HepG2 (cell line): Measurements from ENCODE around the gene SNX2. TPM values are rescaled to one million over a fixed set of nuclear protein-coding genes. Genes with fewer than 3 reads are reported as not detected.

ENCODE experiments used
- AGO1 ChIP-seq: fragments of 200-400 bp; formaldehyde crosslinking; IDR thresholded peaks from 2 replicates; pipeline ENCODE4 v1.6.1; 2017; ENCODE audit warnings: mild to moderate bottlenecking, low read depth, low read length, moderate library complexity; ENCODE audit not compliant: poor library complexity, severe bottlenecking
- BRD4 ChIP-seq: sonication (generic); formaldehyde crosslinking; IDR thresholded peaks from 2 replicates; pipeline ENCODE4 v1.4.0; 2020; ENCODE audit warnings: missing genetic modification reagents
- FOXA1 ChIP-seq, 2 experiments: fragments of 450-650 bp in 1 of 2; sonication (generic) in 1 of 2; formaldehyde crosslinking in 1 of 2; IDR thresholded peaks; 2 replicates each; pipeline versions ENCODE4 v1.4.0 to v1.6.1; 2016 to 2020; ENCODE audit warnings: missing genetic modification reagents in 1 of 2
- FOXK1 ChIP-seq: sonication (generic); formaldehyde crosslinking; IDR thresholded peaks from 2 replicates; pipeline ENCODE4 v1.4.0; 2020; ENCODE audit warnings: low read depth, missing genetic modification reagents, borderline replicate concordance
- MIXL1 ChIP-seq: IDR thresholded peaks from 2 replicates; pipeline ENCODE4 v1.6.1; 2016
- NKX3-1 ChIP-seq: sonication (generic); formaldehyde crosslinking; IDR thresholded peaks from 2 replicates; pipeline ENCODE4 v1.5.0; 2020; ENCODE audit warnings: missing genetic modification reagents
- NR2C2 ChIP-seq: sonication (generic); formaldehyde crosslinking; IDR thresholded peaks from 2 replicates; pipeline ENCODE4 v1.4.0; 2020; ENCODE audit warnings: missing genetic modification reagents, mild to moderate bottlenecking, moderate library complexity, borderline replicate concordance
- SOX13 ChIP-seq, 3 experiments: fragments of 450-650 bp in 1 of 3; sonication (generic) in 1 of 3; formaldehyde crosslinking in 1 of 3; IDR thresholded peaks in 2 of 3; conservative IDR thresholded peaks in 1 of 3; 2 replicates each; pipeline versions ENCODE4 v1.5.0 to v1.6.1; 2016 to 2020; ENCODE audit warnings: antibody characterized with exemption in 1 of 3, mild to moderate bottlenecking in 1 of 3, missing compliant biosample characterization in 1 of 3, missing genetic modification reagents in 1 of 3, moderate library complexity in 1 of 3
- STAT5B ChIP-seq: sonication (generic); formaldehyde crosslinking; IDR thresholded peaks from 2 replicates; pipeline ENCODE4 v1.4.0; 2020; ENCODE audit warnings: missing genetic modification reagents
- TARDBP ChIP-seq: sonication (generic); formaldehyde crosslinking; IDR thresholded peaks from 2 replicates; pipeline ENCODE4 v1.8.0; 2022; ENCODE audit warnings: mild to moderate bottlenecking, missing genetic modification reagents
- ZNF121 ChIP-seq: sonication (generic); formaldehyde crosslinking; IDR thresholded peaks from 2 replicates; pipeline ENCODE4 v1.5.0; 2020; ENCODE audit warnings: mild to moderate bottlenecking, missing genetic modification reagents
- ZNF234 ChIP-seq: sonication (generic); formaldehyde crosslinking; conservative IDR thresholded peaks from 2 replicates; pipeline ENCODE4 v1.5.1; 2020; ENCODE audit warnings: mild to moderate bottlenecking, missing genetic modification reagents
- ZNF251 ChIP-seq: sonication (generic); formaldehyde crosslinking; IDR thresholded peaks from 2 replicates; pipeline ENCODE4 v1.9.0; 2021; ENCODE audit warnings: mild to moderate bottlenecking, missing genetic modification reagents
- ZNF33B ChIP-seq: sonication (generic); formaldehyde crosslinking; IDR thresholded peaks from 2 replicates; pipeline ENCODE4 v1.5.1; 2020; ENCODE audit warnings: mild to moderate bottlenecking, missing genetic modification reagents
- ZNF468 ChIP-seq: sonication (generic); formaldehyde crosslinking; IDR thresholded peaks from 2 replicates; pipeline ENCODE4 v1.8.0; 2022; ENCODE audit warnings: mild to moderate bottlenecking, moderate library complexity, missing genetic modification reagents
- ZNF674 ChIP-seq: sonication (generic); formaldehyde crosslinking; IDR thresholded peaks from 2 replicates; pipeline ENCODE4 v1.5.0; 2020; ENCODE audit warnings: low read depth, mild to moderate bottlenecking, missing genetic modification reagents
- ZNF724P ChIP-seq: sonication (generic); formaldehyde crosslinking; IDR thresholded peaks from 2 replicates; pipeline ENCODE4 v1.8.0; 2022; ENCODE audit warnings: missing genetic modification reagents, borderline replicate concordance
- polyA plus RNA-seq, 8 experiments: library from polyadenylated mRNA; depleted of rRNA in 3 of 8; stranded (reverse) in 7 of 8; unstranded in 1 of 8; fragments of >200 nt; fragmentation: Illumina TruSeq in 4 of 8; extraction: Trizol in 4 of 8; gene quantifications; 2 replicates each; pipeline versions ENCODE4 v1.2.1 to v1.2.3, GENCODE V29; 2011 to 2016; ENCODE audit warnings: low read depth in 4 of 8, missing spikeins in 1 of 8, mixed read lengths in 1 of 8; ENCODE audit not compliant: insufficient read depth in 1 of 8
- total RNA-seq, 5 experiments: library from RNA; depleted of rRNA; stranded (reverse); fragments of >200 nt; fragmentation: Illumina TruSeq; extraction: Trizol; gene quantifications; 2 replicates each; pipeline ENCODE4 v1.2.3, GENCODE V29; 2016; ENCODE audit warnings: low read depth in 1 of 5
- TF ChIP-seq, protein P1 (sequence below): sonication (generic); formaldehyde crosslinking; IDR thresholded peaks from 2 replicates; pipeline ENCODE4 v1.5.0; 2020; ENCODE audit warnings: missing genetic modification reagents
- TF ChIP-seq, protein P2 (sequence below): sonication (generic); formaldehyde crosslinking; IDR thresholded peaks from 2 replicates; pipeline ENCODE4 v1.4.0; 2020; ENCODE audit warnings: missing genetic modification reagents
- TF ChIP-seq, protein P3 (sequence below): sonication (generic); formaldehyde crosslinking; IDR thresholded peaks from 2 replicates; pipeline ENCODE4 v1.4.0; 2020; ENCODE audit warnings: mild to moderate bottlenecking, missing genetic modification reagents
- TF ChIP-seq, protein P4 (sequence below): IDR thresholded peaks from 2 replicates; pipeline ENCODE4 v1.6.1; 2016; ENCODE audit warnings: low read depth, borderline replicate concordance
- TF ChIP-seq, protein P5 (sequence below): sonication (generic); formaldehyde crosslinking; IDR thresholded peaks from 2 replicates; pipeline ENCODE4 v1.5.0; 2020; ENCODE audit warnings: missing genetic modification reagents, mild to moderate bottlenecking, borderline replicate concordance
- TF ChIP-seq, protein P6 (sequence below): sonication (generic); formaldehyde crosslinking; IDR thresholded peaks from 2 replicates; pipeline ENCODE4 v1.4.0; 2020; ENCODE audit warnings: missing genetic modification reagents, low read depth, mild to moderate bottlenecking, borderline replicate concordance

Gene SNX2
- total and polyA plus RNA-seq, 2 of the 13 experiments (the other 11 are each of a cell fraction or from before 2014, with no cell fraction given) = 26.4 to 78.8 TPM

DNA sequence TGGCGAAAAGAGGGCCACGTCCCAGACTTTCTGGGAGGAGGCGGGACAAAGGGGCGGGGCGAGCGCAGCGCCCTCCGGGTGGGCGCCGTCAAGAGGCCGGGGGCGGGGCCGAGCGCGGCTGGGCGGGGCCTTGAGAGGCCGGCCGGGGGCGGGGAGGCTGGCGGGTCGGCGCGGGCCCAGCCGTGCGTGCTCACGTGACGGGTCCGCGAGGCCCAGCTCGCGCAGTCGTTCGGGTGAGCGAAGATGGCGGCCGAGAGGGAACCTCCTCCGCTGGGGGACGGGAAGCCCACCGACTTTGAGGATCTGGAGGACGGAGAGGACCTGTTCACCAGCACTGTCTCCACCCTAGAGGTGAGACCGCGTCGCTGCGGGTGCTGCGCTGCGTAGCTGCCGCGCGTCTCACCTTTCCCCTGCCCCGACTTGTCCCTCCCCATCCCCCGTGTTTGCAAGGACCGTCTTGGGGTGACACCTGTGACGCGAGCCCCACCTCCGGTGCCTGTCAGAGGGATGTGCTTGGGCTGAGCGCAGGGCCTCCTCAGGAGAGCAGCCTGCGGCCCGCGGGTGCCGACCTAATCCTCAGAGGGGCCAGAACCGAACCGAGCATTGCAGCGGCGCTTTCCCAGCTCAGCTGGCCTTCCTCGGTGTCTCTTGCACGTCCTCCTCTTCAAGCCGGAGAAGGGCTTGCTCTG lies at the start of gene SNX2 (continued):
- TF ChIP-seq ZNF234 (CRISPR knock-in tag) = 0 out of 2 replicates have a peak, but pooled peaks have one; percentile 54
- TF ChIP-seq, protein P1, sequence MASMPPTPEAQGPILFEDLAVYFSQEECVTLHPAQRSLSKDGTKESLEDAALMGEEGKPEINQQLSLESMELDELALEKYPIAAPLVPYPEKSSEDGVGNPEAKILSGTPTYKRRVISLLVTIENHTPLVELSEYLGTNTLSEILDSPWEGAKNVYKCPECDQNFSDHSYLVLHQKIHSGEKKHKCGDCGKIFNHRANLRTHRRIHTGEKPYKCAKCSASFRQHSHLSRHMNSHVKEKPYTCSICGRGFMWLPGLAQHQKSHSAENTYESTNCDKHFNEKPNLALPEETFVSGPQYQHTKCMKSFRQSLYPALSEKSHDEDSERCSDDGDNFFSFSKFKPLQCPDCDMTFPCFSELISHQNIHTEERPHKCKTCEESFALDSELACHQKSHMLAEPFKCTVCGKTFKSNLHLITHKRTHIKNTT = no peak
- no peak for TF ChIP-seq ZNF724P (CRISPR knock-in tag)
- no peak for TF ChIP-seq STAT5B (CRISPR knock-in tag)
- TF ChIP-seq, protein P2, sequence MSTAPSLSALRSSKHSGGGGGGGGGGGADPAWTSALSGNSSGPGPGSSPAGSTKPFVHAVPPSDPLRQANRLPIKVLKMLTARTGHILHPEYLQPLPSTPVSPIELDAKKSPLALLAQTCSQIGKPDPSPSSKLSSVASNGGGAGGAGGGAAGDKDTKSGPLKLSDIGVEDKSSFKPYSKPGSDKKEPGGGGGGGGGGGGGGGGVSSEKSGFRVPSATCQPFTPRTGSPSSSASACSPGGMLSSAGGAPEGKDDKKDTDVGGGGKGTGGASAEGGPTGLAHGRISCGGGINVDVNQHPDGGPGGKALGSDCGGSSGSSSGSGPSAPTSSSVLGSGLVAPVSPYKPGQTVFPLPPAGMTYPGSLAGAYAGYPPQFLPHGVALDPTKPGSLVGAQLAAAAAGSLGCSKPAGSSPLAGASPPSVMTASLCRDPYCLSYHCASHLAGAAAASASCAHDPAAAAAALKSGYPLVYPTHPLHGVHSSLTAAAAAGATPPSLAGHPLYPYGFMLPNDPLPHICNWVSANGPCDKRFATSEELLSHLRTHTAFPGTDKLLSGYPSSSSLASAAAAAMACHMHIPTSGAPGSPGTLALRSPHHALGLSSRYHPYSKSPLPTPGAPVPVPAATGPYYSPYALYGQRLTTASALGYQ (CRISPR knock-in tag) = 0 out of 2 replicates have a peak, but pooled peaks have one; percentile 55
- no peak for TF ChIP-seq AGO1
- TF ChIP-seq BRD4 = peak; percentile 44; the same call in 1 of the 2 replicates
- no peak for TF ChIP-seq FOXA1 (IDR thresholded peaks at IDR 0.05)
- TF ChIP-seq FOXA1 (CRISPR knock-in tag; IDR thresholded peaks at IDR 0.05) = no peak
- no peak for TF ChIP-seq ZNF468 (CRISPR knock-in tag)
- TF ChIP-seq NKX3-1 (CRISPR knock-in tag) = 0 out of 2 replicates have a peak, but pooled peaks have one; percentile 28
- TF ChIP-seq, protein P3, sequence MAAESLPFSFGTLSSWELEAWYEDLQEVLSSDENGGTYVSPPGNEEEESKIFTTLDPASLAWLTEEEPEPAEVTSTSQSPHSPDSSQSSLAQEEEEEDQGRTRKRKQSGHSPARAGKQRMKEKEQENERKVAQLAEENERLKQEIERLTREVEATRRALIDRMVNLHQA = no peak
- TF ChIP-seq, protein P4, sequence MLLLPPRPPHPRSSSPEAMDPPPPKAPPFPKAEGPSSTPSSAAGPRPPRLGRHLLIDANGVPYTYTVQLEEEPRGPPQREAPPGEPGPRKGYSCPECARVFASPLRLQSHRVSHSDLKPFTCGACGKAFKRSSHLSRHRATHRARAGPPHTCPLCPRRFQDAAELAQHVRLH (CRISPR knock-in tag) = peak; percentile 41; the same call in 1 of the 2 replicates
- TF ChIP-seq FOXK1 (CRISPR knock-in tag) = peak; percentile 10; the same call in 1 of the 2 replicates
- no peak for TF ChIP-seq ZNF121 (CRISPR knock-in tag)
- no peak for TF ChIP-seq SOX13 (IDR thresholded peaks at IDR 0.05)
- TF ChIP-seq SOX13 (CRISPR knock-in tag; conservative IDR thresholded peaks at IDR 0.05 in 1 of 2, IDR thresholded peaks at IDR 0.05 in 1 of 2) = no peak; a peak in 1 of 4 replicates
- TF ChIP-seq, protein P5, sequence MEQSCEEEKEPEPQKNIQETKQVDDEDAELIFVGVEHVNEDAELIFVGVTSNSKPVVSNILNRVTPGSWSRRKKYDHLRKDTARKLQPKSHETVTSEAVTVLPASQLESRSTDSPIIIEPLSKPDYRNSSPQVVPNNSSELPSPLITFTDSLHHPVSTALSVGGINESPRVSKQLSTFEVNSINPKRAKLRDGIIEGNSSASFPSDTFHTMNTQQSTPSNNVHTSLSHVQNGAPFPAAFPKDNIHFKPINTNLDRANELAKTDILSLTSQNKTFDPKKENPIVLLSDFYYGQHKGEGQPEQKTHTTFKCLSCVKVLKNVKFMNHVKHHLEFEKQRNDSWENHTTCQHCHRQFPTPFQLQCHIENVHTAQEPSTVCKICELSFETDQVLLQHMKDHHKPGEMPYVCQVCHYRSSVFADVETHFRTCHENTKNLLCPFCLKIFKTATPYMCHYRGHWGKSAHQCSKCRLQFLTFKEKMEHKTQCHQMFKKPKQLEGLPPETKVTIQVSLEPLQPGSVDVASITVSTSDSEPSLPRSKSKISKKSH (CRISPR knock-in tag) = no peak
- no peak for TF ChIP-seq ZNF251 (CRISPR knock-in tag)
- TF ChIP-seq, protein P6, sequence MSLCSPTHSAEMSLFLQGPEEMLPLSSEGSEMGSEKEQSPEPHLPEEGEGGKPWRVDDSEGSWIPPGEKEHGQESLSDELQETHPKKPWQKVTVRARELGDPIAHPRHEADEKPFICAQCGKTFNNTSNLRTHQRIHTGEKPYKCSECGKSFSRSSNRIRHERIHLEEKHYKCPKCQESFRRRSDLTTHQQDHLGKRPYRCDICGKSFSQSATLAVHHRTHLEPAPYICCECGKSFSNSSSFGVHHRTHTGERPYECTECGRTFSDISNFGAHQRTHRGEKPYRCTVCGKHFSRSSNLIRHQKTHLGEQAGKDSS (CRISPR knock-in tag) = peak; percentile 26; the same call in 1 of the 2 replicates
- no peak for TF ChIP-seq ZNF33B (CRISPR knock-in tag)
- no peak for TF ChIP-seq MIXL1 (CRISPR knock-in tag)
- TF ChIP-seq ZNF674 = no peak
- TF ChIP-seq TARDBP = no peak; the same call in 1 of the 2 replicates
- TF ChIP-seq NR2C2 (CRISPR knock-in tag) = peak; percentile 50; the same call in 1 of the 2 replicates
